Ishikawa (cell line): ENCODE results near the gene CMTM5.

ENCODE experiments used
- CEBPB ChIP-seq: IDR thresholded peaks from 2 replicates; pipeline ENCODE4 v1.6.1; 2012
- CREB1 ChIP-seq: IDR thresholded peaks from 2 replicates; pipeline ENCODE4 v1.6.1; 2012; ENCODE audit warnings: low read depth
- EGR1 ChIP-seq: IDR thresholded peaks from 2 replicates; pipeline ENCODE4 v1.6.1; 2012
- EP300 ChIP-seq: IDR thresholded peaks from 2 replicates; pipeline ENCODE4 v1.6.1; 2012; ENCODE audit warnings: borderline replicate concordance
- FOXM1 ChIP-seq: IDR thresholded peaks from 2 replicates; pipeline ENCODE4 v1.6.1; 2012; ENCODE audit warnings: low read depth, borderline replicate concordance
- NFIC ChIP-seq: IDR thresholded peaks from 2 replicates; pipeline ENCODE4 v1.6.1; 2012
- RAD21 ChIP-seq: IDR thresholded peaks from 2 replicates; pipeline ENCODE4 v1.6.1; 2012; ENCODE audit warnings: low read depth
- TAF1 ChIP-seq: IDR thresholded peaks from 2 replicates; pipeline ENCODE4 v1.6.1; 2012; ENCODE audit warnings: low read depth, mild to moderate bottlenecking
- TCF12 ChIP-seq: IDR thresholded peaks from 2 replicates; pipeline ENCODE4 v1.6.1; 2012; ENCODE audit warnings: low read depth
- TEAD4 ChIP-seq: IDR thresholded peaks from 2 replicates; pipeline ENCODE4 v1.6.1; 2012
- YY1 ChIP-seq: IDR thresholded peaks from 2 replicates; pipeline ENCODE4 v1.6.1; 2012; ENCODE audit warnings: low read depth
- ZBTB7A ChIP-seq: IDR thresholded peaks from 2 replicates; pipeline ENCODE4 v1.6.1; 2012; ENCODE audit warnings: low read depth
- TF ChIP-seq, protein P1 (sequence below): IDR thresholded peaks from 2 replicates; pipeline ENCODE4 v1.6.1; 2012
- TF ChIP-seq, protein P2 (sequence below): IDR thresholded peaks from 2 replicates; pipeline ENCODE4 v1.6.1; 2012
- TF ChIP-seq, protein P3 (sequence below): IDR thresholded peaks from 2 replicates; pipeline ENCODE4 v1.6.1; 2012; ENCODE audit warnings: low read depth, mild to moderate bottlenecking

The CMTM5 gene

DNA sequence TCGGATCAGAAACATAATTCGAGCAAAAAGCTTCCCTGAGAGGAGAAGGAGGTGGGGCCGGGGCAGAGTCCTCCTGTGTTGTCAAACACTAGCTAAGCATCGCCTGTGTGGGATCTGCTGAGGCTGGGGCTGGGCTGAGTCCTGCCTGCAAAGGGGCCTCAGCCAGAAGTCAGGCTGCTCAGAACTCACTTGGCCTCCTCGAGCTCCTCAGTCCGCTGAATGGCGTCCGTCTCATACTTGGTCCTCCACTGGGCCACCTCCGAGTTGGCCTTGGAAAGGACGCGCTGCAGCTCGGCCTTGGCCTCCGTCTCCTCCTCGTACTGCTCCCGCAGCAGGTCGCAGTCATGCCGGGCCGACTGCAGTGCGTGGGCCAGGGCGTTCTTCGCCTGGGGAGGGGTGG lies 41.2 kb downstream of the CMTM5 start:
- no peak for TF ChIP-seq NFIC
- TF ChIP-seq EGR1, result no peak
- TF ChIP-seq YY1, result no peak
- no peak for TF ChIP-seq TAF1
- TF ChIP-seq ZBTB7A, result no peak
- TF ChIP-seq, protein P1, sequence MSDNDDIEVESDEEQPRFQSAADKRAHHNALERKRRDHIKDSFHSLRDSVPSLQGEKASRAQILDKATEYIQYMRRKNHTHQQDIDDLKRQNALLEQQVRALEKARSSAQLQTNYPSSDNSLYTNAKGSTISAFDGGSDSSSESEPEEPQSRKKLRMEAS, result no peak
- TF ChIP-seq CEBPB, result no peak
- TF ChIP-seq TCF12, result no peak
- TF ChIP-seq, protein P2, sequence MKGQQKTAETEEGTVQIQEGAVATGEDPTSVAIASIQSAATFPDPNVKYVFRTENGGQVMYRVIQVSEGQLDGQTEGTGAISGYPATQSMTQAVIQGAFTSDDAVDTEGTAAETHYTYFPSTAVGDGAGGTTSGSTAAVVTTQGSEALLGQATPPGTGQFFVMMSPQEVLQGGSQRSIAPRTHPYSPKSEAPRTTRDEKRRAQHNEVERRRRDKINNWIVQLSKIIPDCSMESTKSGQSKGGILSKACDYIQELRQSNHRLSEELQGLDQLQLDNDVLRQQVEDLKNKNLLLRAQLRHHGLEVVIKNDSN, result no peak
- no peak for TF ChIP-seq CREB1
- TF ChIP-seq EP300, result no peak
- no peak for TF ChIP-seq FOXM1
- no peak for TF ChIP-seq RAD21
- TF ChIP-seq, protein P3, sequence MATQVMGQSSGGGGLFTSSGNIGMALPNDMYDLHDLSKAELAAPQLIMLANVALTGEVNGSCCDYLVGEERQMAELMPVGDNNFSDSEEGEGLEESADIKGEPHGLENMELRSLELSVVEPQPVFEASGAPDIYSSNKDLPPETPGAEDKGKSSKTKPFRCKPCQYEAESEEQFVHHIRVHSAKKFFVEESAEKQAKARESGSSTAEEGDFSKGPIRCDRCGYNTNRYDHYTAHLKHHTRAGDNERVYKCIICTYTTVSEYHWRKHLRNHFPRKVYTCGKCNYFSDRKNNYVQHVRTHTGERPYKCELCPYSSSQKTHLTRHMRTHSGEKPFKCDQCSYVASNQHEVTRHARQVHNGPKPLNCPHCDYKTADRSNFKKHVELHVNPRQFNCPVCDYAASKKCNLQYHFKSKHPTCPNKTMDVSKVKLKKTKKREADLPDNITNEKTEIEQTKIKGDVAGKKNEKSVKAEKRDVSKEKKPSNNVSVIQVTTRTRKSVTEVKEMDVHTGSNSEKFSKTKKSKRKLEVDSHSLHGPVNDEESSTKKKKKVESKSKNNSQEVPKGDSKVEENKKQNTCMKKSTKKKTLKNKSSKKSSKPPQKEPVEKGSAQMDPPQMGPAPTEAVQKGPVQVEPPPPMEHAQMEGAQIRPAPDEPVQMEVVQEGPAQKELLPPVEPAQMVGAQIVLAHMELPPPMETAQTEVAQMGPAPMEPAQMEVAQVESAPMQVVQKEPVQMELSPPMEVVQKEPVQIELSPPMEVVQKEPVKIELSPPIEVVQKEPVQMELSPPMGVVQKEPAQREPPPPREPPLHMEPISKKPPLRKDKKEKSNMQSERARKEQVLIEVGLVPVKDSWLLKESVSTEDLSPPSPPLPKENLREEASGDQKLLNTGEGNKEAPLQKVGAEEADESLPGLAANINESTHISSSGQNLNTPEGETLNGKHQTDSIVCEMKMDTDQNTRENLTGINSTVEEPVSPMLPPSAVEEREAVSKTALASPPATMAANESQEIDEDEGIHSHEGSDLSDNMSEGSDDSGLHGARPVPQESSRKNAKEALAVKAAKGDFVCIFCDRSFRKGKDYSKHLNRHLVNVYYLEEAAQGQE, result no peak
- no peak for TF ChIP-seq TEAD4

- TF ChIP-seq RAD21, result no peak
- TF ChIP-seq TEAD4, result no peak
- no peak for TF ChIP-seq TAF1
- TF ChIP-seq, protein P1, result no peak
- no peak for TF ChIP-seq ZBTB7A
- TF ChIP-seq, protein P3, result no peak
- no peak for TF ChIP-seq EGR1
- TF ChIP-seq FOXM1, result no peak
- TF ChIP-seq, protein P2, result no peak
- TF ChIP-seq CREB1, result no peak
- TF ChIP-seq TCF12, result no peak
- TF ChIP-seq NFIC, result no peak
- TF ChIP-seq EP300, result no peak
- TF ChIP-seq YY1, result no peak
- TF ChIP-seq CEBPB, result no peak
These were observed 44.7 kb downstream of the CMTM5 start for GRCh38 chr14:23421594-23421993.

GRCh38 chr14:23423657-23424056 lies 46.8 kb downstream of the CMTM5 start:
- no peak for TF ChIP-seq TEAD4
- TF ChIP-seq, protein P1, result no peak
- TF ChIP-seq FOXM1, result no peak
- no peak for TF ChIP-seq RAD21
- TF ChIP-seq CEBPB, result no peak
- TF ChIP-seq YY1, result no peak
- TF ChIP-seq, protein P3, result no peak
- TF ChIP-seq TCF12, result no peak
- no peak for TF ChIP-seq EGR1
- TF ChIP-seq, protein P2, result no peak
- TF ChIP-seq NFIC, result no peak
- no peak for TF ChIP-seq TAF1
- TF ChIP-seq ZBTB7A, result no peak
- TF ChIP-seq EP300, result no peak
- no peak for TF ChIP-seq CREB1

- no peak for TF ChIP-seq EP300
- TF ChIP-seq RAD21, result no peak
- TF ChIP-seq, protein P3, result no peak
- TF ChIP-seq TEAD4, result no peak
- TF ChIP-seq, protein P2, result no peak
- TF ChIP-seq, protein P1, result no peak
- TF ChIP-seq TAF1, result no peak
These were observed 48.3 kb downstream of the CMTM5 start for GRCh38 chr14:23425169-23425568.
